RWPE2 (cell line): ENCODE results near the gene SEMA3F.

Experiments used
- ATAC-seq: fragments of 200-7000 bp; cut with Tn5 transposase; 3 replicates; pipeline ENCODE4 v1.9.1; 2021; ENCODE audit warnings: low read depth
- DNase-seq: peaks from one replicate; pipeline ENCODE4 v3.0.0-alpha.2; 2020; ENCODE audit warnings: low spot score
- H3K27ac ChIP-seq: fragments of 450-650 bp; 2 replicates; pipeline ENCODE4 v1.5.1; 2017; ENCODE audit warnings: mild to moderate bottlenecking; ENCODE audit not compliant: poor library complexity, severe bottlenecking
- H3K27me3 ChIP-seq: fragments of 250-450 bp; sonication (Bioruptor Pico); 2 replicates; pipeline ENCODE4 v1.5.1; 2021; ENCODE audit warnings: mild to moderate bottlenecking, moderate library complexity; ENCODE audit not compliant: insufficient read depth, poor library complexity, severe bottlenecking
- H3K36me3 ChIP-seq: fragments of 250-450 bp; sonication (Bioruptor Pico); 2 replicates; pipeline ENCODE4 v1.5.1; 2020; ENCODE audit warnings: low read depth, mild to moderate bottlenecking, moderate library complexity
- H3K4me1 ChIP-seq: fragments of 250-450 bp; sonication (Bioruptor Pico); 2 replicates; pipeline ENCODE4 v1.5.1; 2021; ENCODE audit warnings: mild to moderate bottlenecking, moderate library complexity; ENCODE audit not compliant: insufficient read depth, poor library complexity, severe bottlenecking
- H3K4me3 ChIP-seq: fragments of 250-450 bp; sonication (Bioruptor Pico); 2 replicates; pipeline ENCODE4 v1.5.1; 2021; ENCODE audit warnings: mild to moderate bottlenecking, moderate library complexity; ENCODE audit not compliant: severe bottlenecking
- H3K9me3 ChIP-seq: fragments of 250-450 bp; sonication (Bioruptor Pico); 2 replicates; pipeline ENCODE4 v1.5.1; 2021; ENCODE audit warnings: mild to moderate bottlenecking, moderate library complexity; ENCODE audit not compliant: severe bottlenecking
- TF ChIP-seq, protein P1 (sequence below): fragments of 450-650 bp; IDR thresholded peaks from one replicate; pipeline ENCODE4 v1.5.1; 2017; ENCODE audit warnings: mild to moderate bottlenecking, moderate library complexity; ENCODE audit not compliant: poor library complexity, severe bottlenecking

Gene SEMA3F

DNA sequence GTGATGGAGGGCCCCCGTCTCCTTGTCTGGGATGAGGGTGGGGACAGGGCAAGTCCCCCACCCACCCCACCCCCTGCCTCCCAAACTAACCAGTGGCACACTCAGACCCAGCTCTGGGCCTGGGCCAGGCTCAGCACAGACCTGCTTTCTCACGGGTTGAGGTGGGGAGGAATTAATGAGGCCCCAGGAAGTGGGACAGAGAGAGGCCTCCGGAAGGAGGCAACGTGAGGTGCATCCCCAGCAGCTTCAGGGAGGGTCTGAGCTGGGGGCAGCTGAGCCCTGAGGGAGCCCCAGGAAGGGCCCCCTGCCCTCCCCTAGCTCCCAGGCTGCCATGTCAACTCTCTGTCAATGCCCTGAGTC is 65.9 kb downstream of the SEMA3F start:
- Histone ChIP-seq H3K4me1 (no peaks in the 10 kb centered on the region), H3K4me3 (no peak overlapping the region), H3K27ac (no peak overlapping the region), H3K36me3 (no peaks in the 10 kb centered on the region), H3K27me3 (no peaks in the 10 kb centered on the region), H3K9me3 (no peaks in the 10 kb centered on the region)
- TF ChIP-seq, protein P1, sequence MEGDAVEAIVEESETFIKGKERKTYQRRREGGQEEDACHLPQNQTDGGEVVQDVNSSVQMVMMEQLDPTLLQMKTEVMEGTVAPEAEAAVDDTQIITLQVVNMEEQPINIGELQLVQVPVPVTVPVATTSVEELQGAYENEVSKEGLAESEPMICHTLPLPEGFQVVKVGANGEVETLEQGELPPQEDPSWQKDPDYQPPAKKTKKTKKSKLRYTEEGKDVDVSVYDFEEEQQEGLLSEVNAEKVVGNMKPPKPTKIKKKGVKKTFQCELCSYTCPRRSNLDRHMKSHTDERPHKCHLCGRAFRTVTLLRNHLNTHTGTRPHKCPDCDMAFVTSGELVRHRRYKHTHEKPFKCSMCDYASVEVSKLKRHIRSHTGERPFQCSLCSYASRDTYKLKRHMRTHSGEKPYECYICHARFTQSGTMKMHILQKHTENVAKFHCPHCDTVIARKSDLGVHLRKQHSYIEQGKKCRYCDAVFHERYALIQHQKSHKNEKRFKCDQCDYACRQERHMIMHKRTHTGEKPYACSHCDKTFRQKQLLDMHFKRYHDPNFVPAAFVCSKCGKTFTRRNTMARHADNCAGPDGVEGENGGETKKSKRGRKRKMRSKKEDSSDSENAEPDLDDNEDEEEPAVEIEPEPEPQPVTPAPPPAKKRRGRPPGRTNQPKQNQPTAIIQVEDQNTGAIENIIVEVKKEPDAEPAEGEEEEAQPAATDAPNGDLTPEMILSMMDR = no peak
- ATAC-seq (no peak), DNase-seq (no peak)

DNA sequence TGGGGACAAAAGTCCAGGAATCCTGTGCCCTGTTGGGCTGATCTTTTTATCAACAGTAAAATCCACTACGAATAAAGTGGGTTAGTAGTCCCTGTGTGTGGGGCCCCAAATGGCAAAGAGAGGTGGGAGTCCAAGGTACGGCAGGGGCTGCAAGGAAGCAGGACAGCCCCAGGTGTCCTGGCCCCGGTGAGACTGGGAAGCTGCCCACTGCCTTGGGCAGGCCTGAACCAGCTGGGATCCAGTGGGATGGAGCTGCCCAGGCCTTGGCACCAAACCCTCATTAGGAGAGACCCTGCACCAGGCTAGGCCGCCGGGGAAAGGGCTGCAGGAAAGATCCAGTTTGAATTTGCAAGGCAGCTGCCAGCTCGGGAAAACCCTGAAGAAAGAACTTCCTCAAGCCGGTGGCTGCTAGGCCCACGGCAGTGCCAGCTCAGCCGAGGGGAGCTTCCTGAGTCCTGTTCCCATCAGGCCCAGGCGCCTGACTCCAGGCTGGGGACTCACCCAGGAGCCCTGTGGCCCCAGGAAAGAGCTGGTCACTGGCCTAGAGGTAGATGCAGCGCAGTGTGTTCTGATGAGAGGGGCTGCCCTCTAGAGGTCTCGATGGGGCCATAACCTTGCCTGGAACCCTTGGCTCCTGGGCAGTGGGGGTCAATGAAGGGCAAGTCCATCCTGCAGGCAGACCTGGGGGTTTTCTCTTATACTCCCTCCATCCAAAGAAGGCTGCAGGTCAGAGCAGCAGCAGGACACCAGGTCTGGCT is 66.5 kb downstream of the SEMA3F start:
- DNase-seq = no peak
- Histone ChIP-seq H3K4me3 (no peak overlapping the region), H3K27ac (no peak overlapping the region)

DNA sequence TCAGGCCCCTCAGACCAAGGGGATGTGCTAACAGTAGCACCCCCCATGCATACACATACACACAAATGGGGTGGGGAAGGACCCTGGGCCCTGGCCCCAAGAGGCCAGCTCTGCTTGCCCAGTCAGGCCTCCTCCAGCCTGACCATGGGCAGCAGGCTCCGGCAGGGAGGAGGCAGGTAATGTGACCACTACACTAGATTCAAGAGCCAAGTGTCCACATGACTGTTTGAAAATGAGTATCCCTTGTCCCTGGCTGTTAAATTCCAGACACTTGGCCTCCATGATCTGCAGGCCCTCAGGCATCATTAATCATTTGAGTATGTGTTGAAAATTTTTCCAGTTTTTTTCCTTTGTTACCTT is 67.0 kb downstream of the SEMA3F start:
- no peaks in the 10 kb centered on the region for H3K4me1 ChIP-seq
- H3K27ac ChIP-seq = no peak overlapping the region
- H3K4me3 ChIP-seq = no peak overlapping the region
- DNase-seq (no peak), ATAC-seq (no peak)
- H3K36me3 ChIP-seq = no peaks in the 10 kb centered on the region
- H3K27me3 ChIP-seq = no peaks in the 10 kb centered on the region
- H3K9me3 ChIP-seq = no peaks in the 10 kb centered on the region
- TF ChIP-seq, protein P1 = no peak

More for the DNA sequence above, 66.5 kb downstream of the SEMA3F start:
- TF ChIP-seq, protein P1 = no peak
- no peaks in the 10 kb centered on the region for H3K36me3 ChIP-seq
- no peaks in the 10 kb centered on the region for H3K4me1 ChIP-seq
- no peak for ATAC-seq
- H3K9me3 ChIP-seq = no peaks in the 10 kb centered on the region
- H3K27me3 ChIP-seq = no peaks in the 10 kb centered on the region

DNA sequence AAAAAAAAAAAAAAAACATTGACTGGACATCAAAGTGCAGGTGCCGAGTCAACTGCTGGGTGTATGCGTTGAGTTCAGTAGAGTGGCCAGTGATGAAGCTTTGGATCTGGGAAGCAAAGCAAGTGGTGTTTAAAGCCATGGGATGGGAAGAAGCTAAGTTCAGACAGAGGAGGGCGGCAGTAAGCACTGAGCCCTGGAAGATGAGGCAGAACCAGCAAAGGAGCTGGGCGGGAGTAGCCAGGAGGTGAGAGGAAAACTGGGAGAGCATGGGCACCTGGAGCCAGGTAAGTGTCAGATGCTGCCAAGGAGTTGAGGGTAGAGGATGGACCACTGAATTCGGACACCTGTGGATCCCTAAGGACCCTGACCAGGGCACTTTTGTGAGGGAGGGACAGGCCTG is 69.5 kb downstream of the SEMA3F start:
- DNase-seq (no peak), ATAC-seq (no peak)
- H3K27me3 ChIP-seq = no peaks in the 10 kb centered on the region

More for the DNA sequence above, 69.5 kb downstream of the SEMA3F start:
- Histone ChIP-seq H3K27ac (no peak overlapping the region), H3K4me1 (peaks cover 4% of the 10 kb centered on the region), H3K9me3 (no peaks in the 10 kb centered on the region), H3K36me3 (no peaks in the 10 kb centered on the region), H3K4me3 (no peak overlapping the region)
- TF ChIP-seq, protein P1 = no peak
